DOHH2 (cell line): ENCODE data around the gene CUTA.

ENCODE experiments used
- H3F3A ChIP-seq: fragments of 200-600 bp; sonication (generic), shearing (Covaris generic); 2 replicates; pipeline ENCODE4 v1.6.0; 2016; ENCODE audit warnings: antibody characterized with exemption, mild to moderate bottlenecking; ENCODE audit not compliant: control insufficient read depth, insufficient read depth
- H3K27ac ChIP-seq: fragments of 200-600 bp; sonication (generic); 2 replicates; pipeline ENCODE4 v1.5.1; 2014; ENCODE audit warnings: low read depth, mild to moderate bottlenecking, low read length, moderate library complexity
- H3K27me3 ChIP-seq: fragments of 200-600 bp; sonication (generic); 2 replicates; pipeline ENCODE4 v1.6.1; 2014; ENCODE audit warnings: mild to moderate bottlenecking, low read length, mixed read lengths; ENCODE audit not compliant: control insufficient read depth
- H3K36me3 ChIP-seq: fragments of 200-600 bp; sonication (generic); 2 replicates; pipeline ENCODE4 v1.6.1; 2014; ENCODE audit warnings: mild to moderate bottlenecking, low read length, moderate library complexity, mixed read lengths; ENCODE audit not compliant: control insufficient read depth
- H3K4me1 ChIP-seq: fragments of 200-600 bp; sonication (generic); 2 replicates; pipeline ENCODE4 v1.6.1; 2014; ENCODE audit warnings: mild to moderate bottlenecking, low read length, mixed read lengths; ENCODE audit not compliant: control insufficient read depth
- H3K4me2 ChIP-seq: fragments of 200-600 bp; sonication (generic); 2 replicates; pipeline ENCODE4 v1.6.0; 2014; ENCODE audit warnings: mild to moderate bottlenecking, low read length, moderate library complexity
- H3K4me3 ChIP-seq: fragments of 200-600 bp; sonication (generic); 2 replicates; pipeline ENCODE4 v1.5.1; 2014; ENCODE audit warnings: mild to moderate bottlenecking, low read length, mixed read lengths
- H3K79me2 ChIP-seq: fragments of 200-600 bp; sonication (generic); 2 replicates; pipeline ENCODE4 v1.6.1; 2014; ENCODE audit warnings: mild to moderate bottlenecking, low read length, mixed read lengths; ENCODE audit not compliant: control insufficient read depth
- H3K9me2 ChIP-seq: fragments of 200-600 bp; sonication (generic); replicated peaks from 2 replicates; pipeline ENCODE4 v1.6.1; 2014; ENCODE audit warnings: mild to moderate bottlenecking, low read length, mixed read lengths; ENCODE audit not compliant: control insufficient read depth
- H3K9me3 ChIP-seq: fragments of 200-600 bp; sonication (generic); 2 replicates; pipeline ENCODE4 v1.6.1; 2014; ENCODE audit warnings: antibody characterized with exemption, low read length, mixed read lengths; ENCODE audit not compliant: control insufficient read depth, insufficient read depth
- H4K20me1 ChIP-seq: fragments of 200-600 bp; sonication (generic); 2 replicates; pipeline ENCODE4 v1.6.0; 2014; ENCODE audit warnings: low read depth, mild to moderate bottlenecking, antibody characterized with exemption, low read length, moderate library complexity; ENCODE audit not compliant: control insufficient read depth, insufficient read depth
- CTCF ChIP-seq: fragments of 200-600 bp; sonication (generic); IDR thresholded peaks from one replicate; pipeline ENCODE4 v1.5.1; 2014; ENCODE audit warnings: antibody characterized with exemption, mild to moderate bottlenecking, low read depth, low read length; ENCODE audit not compliant: poor library complexity, severe bottlenecking
- EZH2phosphoT487 ChIP-seq: fragments of 200-600 bp; sonication (generic); IDR thresholded peaks from 2 replicates; pipeline ENCODE4 v1.6.1; 2017; ENCODE audit warnings: borderline replicate concordance, mild to moderate bottlenecking, antibody characterized with exemption, low read length, moderate library complexity, mixed read lengths

Gene CUTA

GRCh38 chr6:33417128-33417902 lies 592 bp downstream of the CUTA start:
- H3K4me3 ChIP-seq = peak overlapping the region; percentile 87
- peaks cover 17% of the 10 kb centered on the region for H3F3A ChIP-seq
- H3K9me2 ChIP-seq = no peaks in the 10 kb centered on the region
- peaks cover 51% of the 10 kb centered on the region for H3K4me1 ChIP-seq
- no peaks in the 10 kb centered on the region; the same call in 1 of the 2 replicates for H4K20me1 ChIP-seq
- peak overlapping the region; percentile 66 for H3K27ac ChIP-seq
- peaks cover 41% of the 10 kb centered on the region for H3K36me3 ChIP-seq
- no peaks in the 10 kb centered on the region for H3K9me3 ChIP-seq
- H3K79me2 ChIP-seq = peaks cover 30% of the 10 kb centered on the region
- peaks cover 2% of the 10 kb centered on the region; the same call in 1 of the 2 replicates for H3K27me3 ChIP-seq
- TF ChIP-seq CTCF (no peak), EZH2phosphoT487 (no peak)
- peak overlapping the region; percentile 96 for H3K4me2 ChIP-seq

GRCh38 chr6:33416386-33417127 lies 1.4 kb downstream of the CUTA start:
- H3K4me2 ChIP-seq = peak overlapping the region; percentile 96
- H3K36me3 ChIP-seq = peaks cover 42% of the 10 kb centered on the region
- H3F3A ChIP-seq = peaks cover 13% of the 10 kb centered on the region
- peak overlapping the region; percentile 66; the same call in 1 of the 2 replicates for H3K27ac ChIP-seq
- no peaks in the 10 kb centered on the region; the same call in 1 of the 2 replicates for H4K20me1 ChIP-seq
- peaks cover 30% of the 10 kb centered on the region for H3K79me2 ChIP-seq
- peak overlapping the region; percentile 87 for H3K4me3 ChIP-seq
- no peaks in the 10 kb centered on the region for H3K9me3 ChIP-seq
- peaks cover 2% of the 10 kb centered on the region; the same call in 1 of the 2 replicates for H3K27me3 ChIP-seq
- H3K9me2 ChIP-seq = no peaks in the 10 kb centered on the region
- no peak for TF ChIP-seq EZH2phosphoT487
- no peak for TF ChIP-seq CTCF
- peaks cover 54% of the 10 kb centered on the region for H3K4me1 ChIP-seq

GRCh38 chr6:33415831-33416230 lies 2.1 kb downstream of the CUTA start:
- peak overlapping the region; percentile 87 for H3K4me3 ChIP-seq
- peaks cover 42% of the 10 kb centered on the region for H3K36me3 ChIP-seq
- no peaks in the 10 kb centered on the region for H3K9me3 ChIP-seq
- no peaks in the 10 kb centered on the region for H3K9me2 ChIP-seq
- H3F3A ChIP-seq = peaks cover 13% of the 10 kb centered on the region
- no peaks in the 10 kb centered on the region for H3K27me3 ChIP-seq
- H3K27ac ChIP-seq = peak overlapping the region; percentile 66; the same call in 1 of the 2 replicates
- peak overlapping the region; percentile 96 for H3K4me2 ChIP-seq
- H3K79me2 ChIP-seq = peaks cover 34% of the 10 kb centered on the region
- no peaks in the 10 kb centered on the region; the same call in 1 of the 2 replicates for H4K20me1 ChIP-seq
- H3K4me1 ChIP-seq = peaks cover 58% of the 10 kb centered on the region
- TF ChIP-seq EZH2phosphoT487 (no peak), CTCF (no peak)
